Urothelium cell line (cell line): Measurements from ENCODE around the gene UBE2E3.
"Not testable (repeated sequence)": the region's sequence is repeated elsewhere in the genome, so short reads cannot be mapped to it uniquely, and the experiment has no call there.

ENCODE experiments used
- DNase-seq: peaks from one replicate; pipeline ENCODE4 v3.0.0; 2011; ENCODE audit warnings: low spot score, mixed read lengths
- FAIRE-seq: peaks from 2 replicates; lab custom pipeline; 2011; peaks lifted over from hg19 to GRCh38; lab: Jason Lieb, UNC

The UBE2E3 gene

DNA sequence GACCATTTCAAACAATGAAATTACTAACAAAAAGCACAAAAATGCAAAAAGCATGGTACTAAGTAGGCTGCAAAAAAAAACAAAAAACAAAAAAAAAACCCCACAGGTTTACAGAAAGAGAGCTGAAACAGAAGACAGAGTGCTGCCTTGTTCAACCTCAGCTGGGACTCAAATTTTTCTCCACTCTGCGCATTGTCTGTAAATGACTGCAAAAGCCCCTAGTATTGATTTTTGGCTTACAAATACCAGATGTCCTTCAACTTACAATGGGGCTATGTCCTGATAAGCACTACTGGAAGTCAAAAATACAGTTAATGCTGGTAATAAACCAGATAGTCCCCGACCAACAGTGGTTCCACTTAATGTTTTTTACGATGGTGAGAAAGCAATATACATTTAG is 42.2 kb downstream of the UBE2E3 start:
- no peak for DNase-seq
- FAIRE-seq: no peak

DNA sequence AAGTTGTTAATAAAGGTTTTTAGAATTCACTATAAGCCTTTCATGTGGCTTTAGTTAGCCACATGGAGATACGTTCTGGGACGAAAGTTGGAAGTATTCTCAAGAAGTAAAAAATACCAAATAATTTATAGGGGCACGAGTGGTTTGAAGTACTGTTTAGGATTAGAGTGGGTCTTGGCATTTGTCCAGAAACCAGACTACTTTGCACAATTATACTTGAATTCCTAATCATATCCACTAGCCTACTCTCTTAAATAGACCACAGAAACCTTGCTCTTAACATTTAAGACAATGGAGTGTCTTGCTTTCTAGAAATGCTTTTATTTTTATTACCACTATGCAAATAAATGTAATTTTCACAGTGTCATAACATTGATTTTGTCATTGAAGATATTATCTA is 44.6 kb downstream of the UBE2E3 start:
- no peak for FAIRE-seq

DNA sequence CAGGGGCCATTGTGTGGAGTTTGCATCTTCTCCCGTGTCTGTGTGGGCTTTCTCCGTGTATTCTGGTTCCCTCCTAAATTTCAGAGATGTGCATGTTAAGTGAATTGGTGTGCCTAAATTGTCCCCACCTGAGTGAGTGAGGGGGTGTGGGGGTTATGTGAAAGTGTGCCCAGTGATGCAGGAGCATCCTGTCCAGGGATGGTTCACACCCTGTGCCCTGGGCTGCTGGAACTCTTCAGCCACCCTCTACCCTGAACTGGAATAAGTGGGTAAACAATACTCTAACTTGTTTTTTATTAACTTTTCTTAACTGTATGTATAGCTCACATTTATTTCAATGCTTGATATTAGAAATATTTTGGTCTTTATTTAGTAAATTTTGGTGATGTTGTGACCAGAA is 56.0 kb downstream of the UBE2E3 start:
- FAIRE-seq (no peak), DNase-seq (no peak)

More for the DNA sequence above, 44.6 kb downstream of the UBE2E3 start:
- DNase-seq: no peak

DNA sequence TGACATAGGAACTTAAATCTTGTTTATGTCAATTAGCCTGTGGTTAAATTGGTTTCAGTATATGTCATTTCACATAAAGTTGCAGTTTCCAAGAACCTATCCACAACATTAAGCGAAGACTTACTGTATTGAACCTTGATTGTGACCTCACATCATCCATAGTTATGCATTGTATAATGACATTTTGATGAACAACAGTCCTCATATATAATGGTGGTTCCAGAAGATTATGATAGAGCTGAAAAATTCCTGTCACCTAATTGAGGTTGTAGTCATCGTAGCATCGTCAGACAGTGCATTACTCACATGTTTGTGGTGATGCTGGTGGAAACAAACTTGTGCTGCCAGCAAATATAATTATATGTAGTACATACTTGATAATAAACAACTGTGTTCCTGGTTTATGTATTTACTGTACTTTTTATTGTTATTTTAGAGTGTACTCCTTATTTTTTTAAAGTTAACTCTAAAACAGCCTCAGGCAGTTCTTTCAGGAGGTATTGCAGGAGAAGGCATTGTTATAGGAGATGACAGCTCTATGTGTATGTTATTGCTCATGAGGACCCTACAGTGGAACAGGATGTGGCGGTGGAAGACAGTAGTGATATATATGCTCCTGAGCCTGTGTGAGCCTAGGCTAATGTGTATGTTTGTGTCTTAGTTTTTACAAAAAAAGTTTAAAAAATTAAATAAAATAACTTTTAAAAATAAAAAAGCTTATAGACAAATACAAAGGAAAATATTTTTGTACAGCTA is 56.6 kb downstream of the UBE2E3 start:
- FAIRE-seq (no peak), DNase-seq (peak; percentile 4)

DNA sequence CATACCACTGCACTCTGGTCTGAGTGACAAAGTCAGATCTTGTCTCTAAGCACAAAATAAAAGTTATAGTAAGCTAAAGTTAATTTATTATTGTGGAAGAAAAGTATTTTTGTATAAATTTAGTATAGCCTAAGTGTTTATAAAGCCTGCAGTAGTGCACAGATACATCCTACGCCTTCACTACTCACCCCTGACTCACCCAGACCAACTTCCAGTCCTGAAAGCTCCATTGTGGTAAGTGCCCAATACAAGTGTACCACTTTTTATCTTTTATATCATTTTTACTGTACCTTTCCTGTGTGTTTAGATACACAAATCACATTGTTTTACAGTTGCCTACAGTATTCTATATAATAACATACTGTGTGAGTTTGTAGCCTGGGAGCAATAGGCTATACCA is 57.5 kb downstream of the UBE2E3 start:
- no peak for FAIRE-seq
- DNase-seq: no peak

DNA sequence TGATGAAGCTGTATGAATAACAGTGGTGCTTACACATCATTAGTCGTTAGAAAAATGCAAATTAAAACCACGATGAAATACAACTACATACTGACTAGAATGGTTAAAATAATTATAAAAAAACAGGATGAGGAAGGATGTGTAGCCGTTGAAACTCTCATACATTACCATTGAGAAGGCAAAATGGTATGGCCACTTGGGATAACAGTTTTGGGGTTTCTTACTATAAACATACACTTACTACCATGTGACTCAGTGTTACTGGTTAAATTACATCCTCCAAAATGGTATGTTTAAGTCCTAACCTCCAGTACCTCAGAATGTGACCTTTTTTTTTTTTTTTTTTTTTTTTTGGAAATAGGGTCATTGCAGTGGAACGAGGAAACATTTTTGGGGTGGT is 58.4 kb downstream of the UBE2E3 start:
- DNase-seq (no peak), FAIRE-seq (no peak)

DNA sequence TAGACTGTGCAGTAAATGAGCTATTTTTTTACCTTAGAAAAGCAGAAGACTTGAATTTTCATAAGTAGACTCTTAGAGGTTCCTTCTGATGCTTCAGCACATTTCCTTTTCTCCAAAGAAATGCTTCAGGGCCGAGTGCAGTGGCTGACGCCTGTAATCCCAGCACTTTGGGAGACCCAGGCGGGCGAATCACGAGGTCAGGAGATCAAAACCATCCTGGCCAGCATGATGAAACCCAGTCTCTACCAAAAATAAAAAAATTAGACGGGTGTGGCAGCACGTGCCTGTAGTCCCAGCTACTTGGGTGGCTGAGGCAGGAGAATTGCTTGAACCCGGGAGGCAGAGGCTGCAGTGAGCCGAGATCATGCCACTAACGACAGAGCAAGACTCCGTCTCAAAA is 60.4 kb downstream of the UBE2E3 start:
- not testable (repeated sequence) for DNase-seq, FAIRE-seq

DNA sequence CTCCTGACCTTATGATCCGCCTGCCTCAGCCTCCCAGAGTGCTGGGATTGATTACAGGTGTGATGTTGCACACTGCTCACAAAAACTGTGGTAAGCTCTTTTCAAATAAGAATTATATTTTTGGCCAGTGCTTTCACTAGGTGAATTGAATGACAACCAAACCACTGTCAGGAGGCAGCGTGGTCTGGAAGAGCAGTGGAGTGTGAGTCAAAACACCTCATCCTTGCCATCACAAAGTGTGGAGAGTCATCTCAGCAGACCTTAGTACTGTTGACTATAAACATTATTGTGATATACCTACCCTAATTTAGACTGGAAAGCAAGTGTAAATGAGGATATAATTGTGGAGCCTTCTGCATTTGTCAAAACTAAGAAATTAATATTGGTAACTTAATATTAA is 61.3 kb downstream of the UBE2E3 start:
- DNase-seq: no peak
- FAIRE-seq: no peak

DNA sequence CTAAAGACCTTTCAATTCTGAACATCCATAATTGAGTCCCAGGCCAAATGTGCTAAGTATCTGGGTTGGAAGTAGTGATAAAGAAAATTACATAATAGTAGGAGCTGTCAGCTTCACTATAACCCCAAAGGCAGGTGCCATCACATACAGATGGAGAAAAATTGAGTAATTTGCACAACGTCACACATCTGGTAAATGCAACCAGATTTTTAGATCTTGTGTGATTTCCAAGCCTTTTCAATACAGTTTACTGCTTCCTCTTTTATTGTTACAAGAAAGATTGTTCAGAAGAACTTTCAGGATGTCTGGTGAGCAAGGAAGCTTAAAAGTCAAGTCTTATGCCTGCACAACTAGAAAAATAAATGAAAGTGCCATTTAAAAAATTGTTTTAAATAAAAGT is 62.3 kb downstream of the UBE2E3 start:
- FAIRE-seq (no peak), DNase-seq (no peak)

DNA sequence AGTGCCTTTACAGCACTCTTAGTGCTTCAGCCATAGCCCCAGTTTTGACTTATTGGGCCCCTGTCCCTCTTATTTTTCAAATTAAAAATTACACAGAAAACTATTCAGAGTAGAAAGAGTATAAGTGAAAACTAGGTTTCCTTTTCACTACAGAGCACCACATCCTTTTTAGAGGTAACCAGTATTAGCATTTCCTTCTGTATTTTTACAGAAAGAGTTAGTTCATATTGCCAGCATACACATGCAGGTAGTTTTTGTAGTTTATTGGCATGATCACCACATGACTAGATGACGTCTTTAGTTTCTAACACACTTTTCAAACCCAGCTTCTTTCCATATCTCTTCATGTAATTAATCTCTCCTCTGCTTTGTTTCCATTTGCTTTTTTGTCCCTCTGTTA is 66.4 kb downstream of the UBE2E3 start:
- FAIRE-seq: no peak
- DNase-seq: no peak

DNA sequence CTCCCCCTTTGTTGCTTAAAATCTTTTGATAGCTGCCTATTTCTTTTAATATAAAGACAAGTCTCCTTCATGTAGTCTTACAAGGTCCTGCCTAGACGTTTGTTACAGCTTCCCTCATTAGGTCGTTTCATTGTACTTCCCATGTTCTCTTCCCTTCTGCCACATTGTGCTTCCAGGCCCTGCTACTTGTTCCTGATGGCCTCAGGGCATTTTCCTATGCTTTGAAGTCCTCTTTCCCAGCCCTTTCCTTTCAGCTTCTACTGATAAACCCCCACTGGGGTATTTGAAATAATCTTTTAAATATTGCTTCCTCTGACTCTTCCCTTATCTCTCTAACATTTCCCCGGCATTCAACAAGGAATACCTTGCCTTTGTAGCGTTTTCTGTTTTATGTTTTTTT is 67.4 kb downstream of the UBE2E3 start:
- no peak for DNase-seq
- no peak for FAIRE-seq

DNA sequence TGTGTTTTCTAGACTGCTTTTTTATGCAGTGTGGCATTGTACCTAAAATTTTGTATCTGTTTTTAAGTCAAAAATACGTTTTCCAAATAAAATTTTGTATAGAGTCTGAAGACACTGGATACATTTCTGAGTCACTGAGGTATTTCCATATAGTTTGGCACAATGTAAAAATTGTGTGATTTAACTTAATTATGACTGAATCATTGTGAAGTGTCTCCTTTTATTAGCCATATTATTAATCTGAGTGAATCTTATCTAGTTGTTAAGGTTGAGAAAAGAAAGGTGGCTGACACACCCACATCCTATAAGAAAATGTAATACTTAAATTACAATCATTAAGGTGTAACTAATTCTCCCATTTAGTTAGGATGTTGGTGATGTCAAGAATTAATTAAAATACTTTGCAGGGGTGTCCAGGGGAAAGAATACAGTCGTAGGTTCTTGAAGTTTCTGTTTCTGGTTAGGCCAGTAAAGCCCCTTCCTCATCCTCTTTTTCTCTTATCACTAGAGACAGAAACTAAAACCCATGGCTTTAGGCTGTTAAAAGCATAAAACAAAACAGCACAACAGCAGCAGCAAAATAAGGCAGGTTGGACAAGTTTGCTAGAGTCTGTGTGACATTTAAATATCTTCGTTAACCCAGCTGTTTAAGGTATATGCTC is 71.6 kb downstream of the UBE2E3 start:
- DNase-seq (no peak), FAIRE-seq (no peak)

DNA sequence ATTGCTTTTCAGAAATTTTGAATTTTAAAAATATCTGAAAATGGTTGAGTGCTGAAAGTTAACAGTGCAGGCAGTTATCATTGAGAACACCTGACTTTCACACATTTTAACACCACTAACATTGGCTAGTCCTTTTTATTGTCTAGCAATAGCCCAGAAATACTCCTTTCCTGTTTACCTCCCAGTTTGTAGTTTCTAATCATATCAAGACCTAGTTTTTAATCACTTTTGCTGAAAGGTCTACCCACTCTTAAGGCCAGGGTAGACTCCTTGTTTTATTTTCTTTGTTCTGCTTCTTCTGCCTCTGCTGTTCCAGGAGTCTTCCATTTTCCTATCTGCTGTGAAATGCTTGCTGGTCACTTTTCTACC is 72.1 kb downstream of the UBE2E3 start:
- no peak for DNase-seq
- FAIRE-seq: no peak

DNA sequence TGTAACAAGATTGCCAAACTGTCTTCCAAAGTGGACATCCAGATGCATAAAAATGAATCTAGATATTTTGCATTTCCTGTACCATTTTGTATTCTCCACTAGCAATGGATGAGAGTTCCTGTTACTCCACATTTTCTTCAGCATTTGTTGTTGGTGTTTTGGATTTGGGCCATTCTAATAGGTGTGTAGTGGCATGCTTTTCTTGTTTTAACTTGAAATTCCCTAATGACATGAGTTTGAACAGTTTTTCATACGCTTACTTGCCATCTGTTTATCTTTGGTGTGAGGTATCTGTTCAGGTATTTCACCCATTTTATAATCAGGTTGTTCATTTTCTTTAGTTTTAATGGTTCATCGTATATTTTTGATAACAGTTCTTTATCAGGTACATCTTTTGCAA is 73.9 kb downstream of the UBE2E3 start:
- DNase-seq: no peak
- FAIRE-seq: no peak

DNA sequence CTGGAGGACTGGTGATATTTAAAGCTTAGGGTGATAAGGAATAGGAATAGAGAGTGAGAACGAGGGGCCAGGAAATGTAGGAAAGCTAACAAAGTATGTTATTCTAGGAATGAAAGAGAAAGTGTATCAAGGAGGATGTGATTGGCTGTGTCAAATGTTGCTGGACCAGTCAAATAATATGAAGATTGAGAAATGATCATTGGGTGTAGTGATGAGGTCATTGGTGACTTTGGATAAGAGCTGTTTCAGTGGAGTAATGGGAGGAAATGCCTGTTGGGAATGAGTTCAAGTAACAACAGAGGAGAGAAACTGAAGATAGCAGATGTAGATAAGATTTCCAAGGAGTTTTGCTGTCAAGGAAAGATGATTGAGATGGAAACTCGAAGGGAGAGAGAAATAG is 74.4 kb downstream of the UBE2E3 start:
- DNase-seq: no peak
- FAIRE-seq: no peak

DNA sequence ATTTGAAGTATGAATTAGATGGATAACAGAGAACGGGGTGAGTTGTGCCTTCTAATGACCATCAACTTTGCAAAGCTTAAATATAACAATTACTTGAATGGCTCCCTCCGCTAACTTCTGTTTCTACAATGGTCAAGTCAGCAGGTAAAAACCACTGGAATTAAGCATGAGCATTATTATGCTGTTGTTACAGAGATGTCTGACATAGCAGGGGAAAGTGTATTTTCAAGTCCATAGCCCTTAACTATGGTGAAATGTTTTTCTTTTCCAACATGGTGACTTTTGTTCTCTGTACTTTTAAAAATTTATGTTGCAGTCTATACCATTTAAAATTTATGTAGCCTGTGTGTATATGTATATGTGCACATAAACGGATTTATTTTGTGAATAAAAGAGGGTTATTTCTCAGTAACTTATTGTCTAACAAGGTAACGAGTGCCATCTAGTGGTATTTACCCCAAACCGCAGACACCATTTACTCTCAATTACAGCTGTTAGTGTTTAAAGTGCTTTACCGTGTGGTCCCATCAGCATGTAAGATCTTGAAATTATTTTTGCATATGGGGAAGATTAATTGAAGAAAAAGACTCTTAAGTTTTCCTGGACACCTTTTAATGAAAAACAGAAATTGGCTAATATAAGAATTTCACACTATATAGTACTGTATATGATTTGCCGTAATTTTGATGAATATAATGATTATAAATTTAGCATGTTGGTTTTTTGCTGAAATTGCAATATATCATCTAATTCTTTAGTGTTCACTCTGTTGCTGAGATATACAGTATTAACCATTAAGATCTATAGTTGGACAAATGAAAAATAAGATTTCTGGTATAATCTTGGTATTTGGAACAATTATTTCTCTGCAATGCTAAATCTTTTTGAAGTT is 78.2 kb downstream of the UBE2E3 start:
- FAIRE-seq: no peak
- peak; percentile 6 for DNase-seq

DNA sequence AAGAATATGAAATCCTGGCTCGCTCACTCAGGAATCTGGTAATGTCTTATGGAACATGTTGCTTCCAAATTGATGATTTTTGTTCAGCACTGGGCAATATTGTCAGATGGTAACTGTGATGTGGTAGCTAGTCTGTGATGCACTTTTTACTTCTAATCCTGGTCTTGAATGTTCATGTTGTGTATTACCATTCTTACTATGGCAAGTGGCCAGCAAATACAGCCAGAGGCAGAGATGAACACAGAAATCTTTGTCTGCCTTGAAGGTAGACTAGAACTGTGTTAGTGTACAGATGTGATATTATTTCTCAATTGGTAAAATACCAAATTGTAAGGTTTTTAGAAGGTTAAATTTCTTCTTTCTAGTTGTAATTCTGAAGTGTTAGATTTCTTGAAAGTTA is 83.3 kb downstream of the UBE2E3 start:
- FAIRE-seq: no peak
- no peak for DNase-seq

DNA sequence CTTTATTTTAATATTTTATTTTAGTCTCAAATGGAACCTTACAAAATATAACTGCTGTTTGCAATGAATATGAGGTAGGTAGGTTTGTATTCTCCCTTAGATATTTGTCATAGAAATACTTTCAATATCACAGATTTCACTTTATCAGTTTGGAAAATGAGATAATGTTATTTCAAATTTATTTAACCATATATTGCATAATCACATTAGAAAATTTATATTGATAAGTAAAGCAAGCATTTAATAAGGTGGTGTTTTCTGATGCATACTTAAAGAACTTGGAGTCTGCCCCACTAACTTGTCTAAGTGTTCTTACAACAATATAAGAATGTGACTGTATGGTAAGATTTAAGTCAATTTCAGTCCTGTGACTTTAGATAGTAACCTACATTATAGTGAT is 85.1 kb downstream of the UBE2E3 start:
- no peak for DNase-seq
- no peak for FAIRE-seq

DNA sequence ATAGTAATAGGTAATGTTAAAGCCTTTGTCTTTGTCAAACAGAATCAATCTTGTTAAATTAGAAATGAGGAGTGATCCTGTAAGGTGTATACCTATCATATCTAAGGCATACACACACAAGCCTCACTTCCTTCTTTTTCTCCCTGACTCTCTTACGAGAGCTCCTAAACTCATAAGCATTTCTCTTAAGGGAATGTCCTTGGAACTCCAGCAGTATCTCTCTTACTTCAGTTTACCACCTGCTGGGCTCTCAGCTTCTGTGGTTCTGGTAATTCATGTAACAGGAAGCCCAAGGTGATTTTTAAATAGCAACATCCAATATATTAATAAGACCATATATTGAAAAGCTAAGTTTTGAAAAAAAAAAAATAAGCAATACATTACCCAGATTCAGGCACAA is 85.9 kb downstream of the UBE2E3 start:
- DNase-seq (no peak), FAIRE-seq (no peak)

DNA sequence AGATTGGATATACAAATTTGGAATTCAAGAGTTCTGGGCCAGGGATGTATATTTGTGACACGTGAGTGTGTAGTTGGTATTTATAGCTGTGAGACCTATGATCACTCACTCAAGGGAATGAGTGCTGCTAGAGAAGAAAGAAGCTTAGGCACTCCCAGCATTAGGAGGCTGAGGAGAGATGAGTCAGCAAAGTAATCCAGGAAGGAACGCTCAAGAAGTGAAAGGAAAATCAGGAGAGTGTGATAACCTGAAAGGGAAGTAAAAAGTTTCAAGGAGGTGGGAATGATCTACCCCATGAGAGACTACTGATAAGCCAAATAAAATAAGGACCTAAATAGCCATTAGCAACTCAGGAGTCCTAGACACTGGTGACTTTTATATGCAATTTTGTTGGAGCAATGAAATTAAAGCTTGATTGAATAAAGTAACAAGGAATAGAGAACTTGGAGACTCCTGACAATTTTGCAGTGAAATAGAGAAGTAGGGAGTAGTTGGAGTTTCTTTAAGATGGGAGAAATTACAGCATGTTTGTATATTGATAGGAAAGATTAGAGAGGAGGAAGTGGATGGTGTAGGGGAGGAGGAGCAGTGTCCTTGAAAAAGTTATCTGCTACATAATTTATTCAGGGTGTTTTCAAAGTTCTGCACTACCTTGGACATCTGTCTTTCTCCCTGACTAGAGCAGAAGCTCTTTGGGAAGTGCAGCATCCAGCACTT is 89.9 kb downstream of the UBE2E3 start:
- FAIRE-seq (no peak), DNase-seq (peak; percentile 19)

DNA sequence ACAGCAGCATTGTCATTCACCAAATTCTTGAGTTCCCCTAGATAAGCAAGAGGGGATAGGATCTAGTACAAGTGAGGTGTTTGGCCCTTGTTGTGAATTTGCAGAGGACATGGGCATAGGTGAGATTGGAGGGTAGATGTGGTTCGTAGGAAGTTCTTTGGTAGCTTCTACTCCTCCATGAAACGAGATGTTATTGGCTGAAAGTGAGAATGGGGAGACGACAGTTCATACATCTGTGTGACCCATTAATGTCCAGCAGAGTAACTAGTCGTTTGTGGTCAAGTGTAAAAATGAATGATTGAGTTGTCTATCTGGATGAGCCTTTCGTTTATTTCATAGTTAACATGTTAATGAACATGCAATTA is 90.4 kb downstream of the UBE2E3 start:
- DNase-seq (no peak), FAIRE-seq (no peak)
